WERI-Rb-1 (cell line): Measurements from ENCODE around the gene ANKRD36C.
"Not testable (repeated sequence)": the region's sequence is repeated elsewhere in the genome, so short reads cannot be mapped to it uniquely, and the experiment has no call there.

Experiments used
- DNase-seq: peaks from one replicate; pipeline ENCODE4 v3.0.0-alpha.2; 2020
- H3K27ac ChIP-seq: fragments of 250-450 bp; sonication (Bioruptor Pico); 2 replicates; pipeline ENCODE4 v1.5.1; 2020; ENCODE audit warnings: mild to moderate bottlenecking, moderate library complexity
- H3K27me3 ChIP-seq: fragments of 250-450 bp; sonication (Bioruptor Pico); 2 replicates; pipeline ENCODE4 v1.5.1; 2021; ENCODE audit warnings: mild to moderate bottlenecking, low read depth, moderate library complexity; ENCODE audit not compliant: insufficient read depth, severe bottlenecking
- H3K36me3 ChIP-seq: fragments of 250-450 bp; sonication (Bioruptor Pico); 2 replicates; pipeline ENCODE4 v1.5.1; 2020; ENCODE audit warnings: mild to moderate bottlenecking, moderate library complexity
- H3K4me3 ChIP-seq: 2 replicates; pipeline ENCODE4 v1.5.1; 2011; ENCODE audit warnings: low read depth, mild to moderate bottlenecking, control low read depth, low read length
- H3K9me3 ChIP-seq: fragments of 250-450 bp; sonication (Bioruptor Pico); 2 replicates; pipeline ENCODE4 v1.5.1; 2021; ENCODE audit warnings: mild to moderate bottlenecking, moderate library complexity; ENCODE audit not compliant: severe bottlenecking

Gene ANKRD36C

DNA sequence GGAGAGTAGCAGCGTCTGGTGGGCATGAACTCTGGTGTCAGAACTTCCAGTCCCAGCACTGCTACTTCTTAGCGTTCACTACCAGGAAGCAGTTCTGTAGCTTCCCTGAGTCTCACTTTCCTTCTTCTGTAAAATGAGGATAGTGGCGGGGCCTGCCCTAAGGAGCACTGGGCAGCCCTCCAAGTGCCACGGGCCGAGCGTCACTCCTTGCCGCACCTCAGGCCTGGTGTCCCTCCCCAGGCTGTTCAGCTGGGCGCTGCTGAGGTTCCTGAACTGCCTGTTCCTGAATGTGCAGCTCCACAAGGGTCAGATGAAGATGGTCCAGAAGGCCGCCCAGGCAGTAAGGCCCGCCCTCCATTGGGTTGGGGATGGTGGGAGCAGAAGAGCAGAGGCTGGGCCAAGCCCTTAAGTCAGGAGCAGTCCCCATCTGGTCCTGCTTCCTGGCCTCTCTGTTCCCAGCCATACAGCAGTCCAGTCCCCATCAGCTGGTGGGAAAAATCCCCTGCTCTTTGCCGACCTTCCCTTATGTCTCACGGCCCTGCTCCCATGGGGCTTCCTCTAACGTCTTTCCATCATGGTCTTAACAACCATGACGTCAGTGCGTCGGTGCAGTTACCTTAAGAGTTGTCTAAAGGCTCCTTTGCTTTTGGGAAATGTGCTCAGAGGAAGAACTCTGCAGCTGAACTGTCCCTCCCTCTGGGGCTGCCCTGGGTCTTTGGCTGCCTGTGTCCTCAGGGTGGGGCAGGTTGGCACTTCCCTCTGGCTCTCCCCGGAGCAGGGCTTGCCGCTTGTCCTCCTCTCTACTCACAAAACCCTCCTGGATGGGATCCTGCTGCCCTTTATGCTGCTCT is 195.2 kb downstream of the ANKRD36C start:
- not testable (repeated sequence) for H3K4me3 ChIP-seq, H3K27me3 ChIP-seq, H3K36me3 ChIP-seq, H3K27ac ChIP-seq, H3K9me3 ChIP-seq, DNase-seq

DNA sequence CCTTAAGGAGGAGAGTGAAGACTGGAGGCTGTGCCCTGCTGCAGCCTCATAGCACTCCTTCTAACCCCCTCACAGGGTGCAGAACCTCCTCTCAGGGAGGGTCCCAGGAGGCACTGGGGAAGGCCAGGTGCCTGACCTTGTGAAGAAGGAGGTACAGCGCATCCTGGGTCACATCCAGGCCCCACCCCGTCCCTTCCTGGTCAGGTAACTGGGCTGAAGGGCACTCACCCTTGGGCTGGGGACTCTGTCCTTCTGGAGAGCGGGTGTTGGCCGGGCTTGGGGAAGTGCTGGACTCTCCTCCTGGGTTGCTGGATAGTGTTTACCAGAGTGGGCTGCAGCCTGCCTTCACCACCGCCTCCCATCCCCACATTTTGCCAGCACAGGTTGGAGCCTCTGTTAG is 197.7 kb downstream of the ANKRD36C start:
- not testable (repeated sequence) for H3K27ac ChIP-seq, H3K4me3 ChIP-seq, H3K36me3 ChIP-seq, H3K27me3 ChIP-seq, H3K9me3 ChIP-seq, DNase-seq

DNA sequence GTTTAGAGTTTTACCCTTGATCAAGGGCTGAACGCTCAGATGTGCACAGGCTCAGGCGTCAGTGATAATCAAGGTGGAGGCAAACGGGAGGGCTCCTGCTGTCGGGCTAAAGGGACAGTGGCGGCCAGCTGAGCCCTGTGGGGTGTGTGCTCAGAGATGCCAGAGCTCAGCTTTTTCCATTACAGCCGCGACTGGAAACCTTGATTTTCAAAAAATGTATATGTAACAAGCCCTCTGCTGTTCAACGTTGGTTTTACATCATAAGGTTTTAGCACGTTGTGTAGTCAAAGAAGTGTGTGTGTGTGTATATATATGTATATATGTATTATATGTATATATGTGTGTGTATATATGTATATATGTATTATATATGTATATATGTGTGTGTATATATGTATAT is 201.4 kb downstream of the ANKRD36C start:
- H3K27me3 ChIP-seq, H3K36me3 ChIP-seq, H3K4me3 ChIP-seq, H3K27ac ChIP-seq, H3K9me3 ChIP-seq, DNase-seq: not testable (repeated sequence)

DNA sequence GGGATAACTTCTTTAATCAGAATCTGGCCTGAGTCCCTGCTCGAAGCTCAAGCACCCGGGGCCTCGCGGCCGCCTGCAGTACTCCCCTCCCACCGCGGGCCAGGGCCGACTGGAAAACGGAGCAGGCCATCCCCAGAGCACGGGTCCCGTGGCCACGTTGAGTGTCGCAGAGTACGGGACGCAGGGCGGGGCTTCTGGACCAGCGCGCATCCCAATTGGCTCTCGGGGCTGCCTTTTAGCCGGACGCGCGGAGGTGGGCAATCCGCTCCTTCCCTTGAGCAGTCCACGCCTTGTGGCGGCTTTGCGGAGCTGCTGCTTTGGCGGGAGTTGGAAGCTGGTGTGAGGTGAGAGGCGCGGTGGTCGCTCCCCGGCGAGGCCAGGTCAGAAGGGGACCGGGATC is 202.2 kb downstream of the ANKRD36C start:
- H3K4me3 ChIP-seq, H3K27ac ChIP-seq, H3K9me3 ChIP-seq, DNase-seq, H3K36me3 ChIP-seq, H3K27me3 ChIP-seq: not testable (repeated sequence)

DNA sequence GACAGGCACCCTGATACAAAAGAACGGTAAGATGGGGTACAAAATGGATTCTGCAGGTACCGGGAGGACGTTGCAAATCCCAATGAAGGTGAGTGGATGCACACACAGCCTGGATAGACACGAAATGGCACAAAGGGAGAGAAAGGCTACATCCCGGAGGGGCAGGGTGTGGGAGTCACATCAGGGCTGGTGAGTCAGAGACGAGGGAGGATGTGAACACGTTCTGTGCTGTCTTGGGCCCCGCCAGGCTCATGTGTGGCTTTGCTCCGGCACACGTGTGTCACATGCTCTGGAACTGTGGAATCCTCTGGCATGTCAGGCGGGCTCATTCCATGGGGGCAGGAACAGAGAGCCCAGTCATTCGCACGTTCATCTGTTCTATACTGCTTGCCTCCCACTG is 203.0 kb downstream of the ANKRD36C start:
- H3K36me3 ChIP-seq, H3K27ac ChIP-seq, DNase-seq, H3K27me3 ChIP-seq, H3K4me3 ChIP-seq, H3K9me3 ChIP-seq: not testable (repeated sequence)
